ENCODE data around the gene SLC9A8.
A peak's percentile ranks its signal among the peaks of the same experiment; 100 is the strongest.

- TF ChIP-seq CTCF (conservative IDR thresholded peaks at IDR 0.05 in 1 of 2, IDR thresholded peaks at IDR 0.05 in 1 of 2; ENCODE audit: extremely low read depth in 1 of 2, insufficient read depth in 1 of 2, low read depth in 1 of 2, low read length in 2 of 2), result peak; percentile 90
- no peak for TF ChIP-seq EZH2 (IDR thresholded peaks at IDR 0.05; ENCODE audit: borderline replicate concordance, low read length)
These were observed 115.9 kb downstream of the SLC9A8 start for GRCh38 chr20:49928411-49929141.

Data from mammary epithelial cell (primary cell).